ENCODE results near the gene HDHD2. TPM values are rescaled to one million over a fixed set of nuclear protein-coding genes. Genes with fewer than 3 reads are reported as not detected.

The HDHD2 gene
- total RNA-seq, 1 donor from 2014 or later, result 42.7 TPM

GRCh38 chr18:47080872-47081271, 69.4 kb downstream of the HDHD2 start:
- intact Hi-C loops (cut with DNase I), result no loop called here
- ATAC-seq (no peak), DNase-seq (ENCODE audit: low spot score) (no peak)

- DNase-seq (ENCODE audit: low spot score) (no peak), ATAC-seq (no peak)
- intact Hi-C loops (cut with DNase I), result loop anchor here (2.0 kb wide), 1 partner anchor 46 kb away; no protein-coding TSS in a partner anchor
Measured at GRCh38 chr18:47077111-47077510, 73.2 kb downstream of the HDHD2 start.

DNA sequence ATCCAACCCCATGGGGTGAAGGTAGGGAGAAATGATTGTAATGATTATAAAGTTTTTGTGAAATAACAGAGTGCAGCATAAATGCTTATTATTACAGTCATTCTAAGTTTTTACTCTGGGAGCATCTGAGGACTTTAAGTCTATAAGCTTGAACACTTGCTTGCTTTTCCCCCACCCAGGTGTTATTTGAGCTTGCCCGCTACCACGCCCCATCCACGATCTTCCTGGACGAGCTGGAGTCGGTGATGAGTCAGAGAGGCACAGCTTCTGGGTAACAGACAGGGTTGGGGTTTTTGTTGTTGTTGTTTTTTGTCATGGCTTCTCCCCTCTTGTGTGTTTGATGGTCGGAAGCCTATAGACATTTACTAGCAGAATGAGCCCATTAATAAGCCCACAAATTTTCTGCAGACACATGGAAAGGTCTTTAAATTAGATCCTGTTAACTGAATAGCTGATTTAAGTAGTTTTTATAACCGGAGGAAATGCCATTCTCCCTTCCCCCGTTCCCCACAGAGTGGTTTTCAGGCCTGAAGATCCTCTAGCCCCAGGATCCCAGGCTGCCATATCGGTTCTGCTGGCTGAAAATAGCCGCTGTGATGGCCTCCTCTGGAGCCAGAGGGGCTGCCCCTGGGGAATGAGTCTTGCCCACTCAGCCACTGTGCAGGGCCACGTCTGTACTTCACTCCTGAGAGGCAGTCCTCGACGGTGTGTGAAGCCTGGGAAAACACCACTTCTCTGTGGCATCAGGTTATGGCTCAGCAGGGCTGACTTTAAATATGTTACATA, 75.0 kb downstream of the HDHD2 start:
- ATAC-seq (no peak), DNase-seq (ENCODE audit: low spot score) (no peak)
- intact Hi-C loops (cut with DNase I), result no loop called here

DNA sequence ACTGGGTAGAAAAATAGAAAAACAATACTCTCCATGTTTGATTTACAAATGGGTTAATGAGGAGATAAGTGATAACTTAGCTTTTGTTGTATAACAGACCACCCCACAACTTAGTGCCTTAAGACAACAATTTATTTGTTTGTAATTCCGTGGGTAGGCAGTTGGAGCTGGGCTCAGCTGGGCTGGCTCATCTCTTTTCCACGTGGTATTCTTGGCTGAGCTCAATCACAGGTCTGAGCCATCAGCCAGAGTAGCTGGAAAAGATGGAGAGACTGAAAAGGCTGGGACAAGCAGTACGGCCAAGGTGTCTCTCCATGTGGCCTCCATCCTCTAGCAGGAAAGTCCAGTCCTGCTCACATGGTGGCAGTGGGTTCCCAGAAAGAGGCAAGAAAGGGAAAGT, 82.7 kb downstream of the HDHD2 start:
- ATAC-seq (no peak), DNase-seq (ENCODE audit: low spot score) (no peak)
- intact Hi-C loops (cut with DNase I), result no loop called here

DNA sequence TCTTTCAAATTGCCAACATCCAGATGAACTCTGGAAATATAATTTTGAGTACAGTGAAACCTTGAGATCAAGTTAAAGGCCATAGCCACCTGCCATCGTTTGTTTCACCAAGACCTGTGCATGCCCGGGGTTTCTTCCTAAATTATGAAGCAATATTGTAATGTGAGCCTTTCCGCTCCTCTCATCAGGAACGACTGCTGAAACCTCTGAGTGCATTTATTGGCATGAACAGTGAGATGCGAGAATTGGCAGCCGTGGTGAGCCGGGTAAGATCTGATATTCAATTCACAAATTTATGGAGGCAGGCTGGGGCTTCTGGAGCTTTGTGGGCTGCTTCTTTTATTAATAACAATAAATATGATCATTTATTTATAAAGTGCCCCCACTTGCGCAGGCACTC, 87.2 kb downstream of the HDHD2 start:
- intact Hi-C loops (cut with DNase I), result no loop called here
- no peak for DNase-seq (ENCODE audit: low spot score)
- ATAC-seq, result no peak

DNA sequence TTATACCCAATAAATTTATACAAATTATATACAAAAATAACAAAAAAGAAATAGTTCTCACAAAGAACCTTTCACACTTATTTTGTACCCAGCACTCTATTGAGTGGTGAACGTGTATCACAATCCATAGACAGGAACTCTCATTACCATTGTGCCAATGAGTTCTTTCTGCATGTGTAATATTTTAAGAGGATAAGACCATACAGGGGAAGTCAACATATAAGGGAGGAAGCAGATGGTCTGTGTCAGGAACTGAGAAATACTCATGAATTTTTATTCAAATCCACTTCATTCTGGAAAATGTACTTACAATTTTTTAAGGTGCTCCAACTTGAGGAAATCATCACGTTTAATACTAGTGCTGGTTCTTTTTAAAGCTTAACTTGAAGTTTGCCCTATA, 87.8 kb downstream of the HDHD2 start:
- intact Hi-C loops (cut with DNase I), result no loop called here
- no peak for ATAC-seq
- DNase-seq (ENCODE audit: low spot score), result no peak

Other genes with a start within 250 kb of the HDHD2 start
- gene PIAS2, start 233.0 kb downstream of the HDHD2 start, total RNA-seq, result 32.7 TPM
- 5.6 TPM for gene KATNAL2, start 232.9 kb downstream of the HDHD2 start, total RNA-seq
- not detected for gene ELOA2, start 114.9 kb downstream of the HDHD2 start, total RNA-seq
- gene IER3IP1, start 25.9 kb upstream of the HDHD2 start, total RNA-seq, result 8.7 TPM
- not detected for gene SKOR2, start 101.2 kb upstream of the HDHD2 start, total RNA-seq

All from sciatic nerve (tissue), 2 donors.